GM10847 (cell line): ENCODE data around the gene NPC1.

ENCODE experiments used
- POLR2A ChIP-seq: IDR thresholded peaks from 2 replicates; pipeline ENCODE4 v1.6.1; 2011; ENCODE audit not compliant: insufficient read length; ENCODE audit errors: extremely low read depth

The NPC1 gene

GRCh38 chr18:23528580-23529472 lies 57.5 kb downstream of the NPC1 start:
- no peak for TF ChIP-seq POLR2A

GRCh38 chr18:23526501-23527063 lies 59.7 kb downstream of the NPC1 start:
- no peak for TF ChIP-seq POLR2A

GRCh38 chr18:23524213-23524707 lies 62.0 kb downstream of the NPC1 start:
- TF ChIP-seq POLR2A = no peak

GRCh38 chr18:23523429-23524212 lies 62.7 kb downstream of the NPC1 start:
- no peak for TF ChIP-seq POLR2A

GRCh38 chr18:23521907-23522306 lies 64.4 kb downstream of the NPC1 start:
- TF ChIP-seq POLR2A = no peak

- no peak for TF ChIP-seq POLR2A
These were observed 65.0 kb downstream of the NPC1 start for GRCh38 chr18:23521271-23521670.

GRCh38 chr18:23519734-23520133 lies 66.6 kb downstream of the NPC1 start:
- no peak for TF ChIP-seq POLR2A

- TF ChIP-seq POLR2A = no peak
These were observed 70.3 kb downstream of the NPC1 start for GRCh38 chr18:23515911-23516546.

- no peak for TF ChIP-seq POLR2A
These were observed 73.7 kb downstream of the NPC1 start for GRCh38 chr18:23512641-23513040.

- no peak for TF ChIP-seq POLR2A
These were observed 79.9 kb downstream of the NPC1 start for GRCh38 chr18:23506393-23506792.

GRCh38 chr18:23504720-23505119 lies 81.6 kb downstream of the NPC1 start:
- TF ChIP-seq POLR2A = no peak

GRCh38 chr18:23503963-23504344 lies 82.4 kb downstream of the NPC1 start:
- no peak for TF ChIP-seq POLR2A

- TF ChIP-seq POLR2A = peak; percentile 74
These were observed 83.0 kb downstream of the NPC1 start, which contains the start of gene RMC1 for GRCh38 chr18:23503038-23503962. TSS of gene RMC1 (plus strand) at chr18:23503511. CDS start at chr18:23503619, 108 bp downstream.

GRCh38 chr18:23502516-23503037 lies 83.7 kb downstream of the NPC1 start:
- no peak for TF ChIP-seq POLR2A
